CD4-positive, CD25-positive, alpha-beta regulatory T cell (primary cell): Measurements from ENCODE around the gene MUS81. TPM values are rescaled to one million over a fixed set of nuclear protein-coding genes. Genes with fewer than 3 reads are reported as not detected.

Experiments used
- ATAC-seq, 2 donors: fragments of 150-1000 bp; cut with Tn5 transposase; one replicate each; pipeline ENCODE4 v1.10.0; 2021; ENCODE audit warnings: low read depth in 2 of 2, moderate number of reproducible peaks in 2 of 2, moderate library complexity in 1 of 2
- DNase-seq, 3 donors: peaks; one replicate each; pipeline versions ENCODE4 v3.0.0 to v3.0.0-alpha.2; 2012 to 2022; ENCODE audit warnings: mixed read lengths in 1 of 3
- H3K27ac ChIP-seq: one replicate; pipeline ENCODE4 v1.7.0; 2013; ENCODE audit warnings: mild to moderate bottlenecking, low read length; ENCODE audit not compliant: insufficient read depth, poor library complexity, severe bottlenecking
- H3K27me3 ChIP-seq: one replicate; pipeline ENCODE4 v1.7.0; 2013; ENCODE audit warnings: low read length; ENCODE audit not compliant: control insufficient read depth, insufficient read depth
- H3K36me3 ChIP-seq: one replicate; pipeline ENCODE4 v1.7.0; 2013; ENCODE audit warnings: mild to moderate bottlenecking, low read length, moderate library complexity; ENCODE audit not compliant: control insufficient read depth, insufficient read depth
- H3K4me1 ChIP-seq: 2 replicates; pipeline ENCODE4 v1.7.0; 2013; ENCODE audit warnings: mild to moderate bottlenecking, low read length; ENCODE audit not compliant: insufficient read depth, control insufficient read depth, poor library complexity, severe bottlenecking
- H3K4me3 ChIP-seq: one replicate; pipeline ENCODE4 v1.7.0; 2013; ENCODE audit warnings: low read depth, mild to moderate bottlenecking, low read length, moderate library complexity
- H3K9me3 ChIP-seq, 2 experiments: 1 replicate in 1 of 2; 2 replicates in 1 of 2; pipeline ENCODE4 v1.7.0; 2013; ENCODE audit warnings: low read length in 2 of 2, mild to moderate bottlenecking in 1 of 2, moderate library complexity in 1 of 2; ENCODE audit not compliant: control insufficient read depth in 2 of 2
- H3K27ac Mint-ChIP-seq, 3 donors: one replicate each; pipeline ENCODE4 v1.8.0; 2020 to 2022; ENCODE audit warnings: mild to moderate bottlenecking in 3 of 3, mixed read lengths in 3 of 3, moderate library complexity in 2 of 3
- H3K27me3 Mint-ChIP-seq: one replicate; pipeline ENCODE4 v1.8.0; 2022; ENCODE audit warnings: mild to moderate bottlenecking, mixed read lengths
- H3K36me3 Mint-ChIP-seq: one replicate; pipeline ENCODE4 v1.8.0; 2020; ENCODE audit warnings: mixed read lengths
- H3K4me1 Mint-ChIP-seq, 4 donors: one replicate each; pipeline ENCODE4 v1.8.0; 2020 to 2022; ENCODE audit warnings: mixed read lengths in 4 of 4, mild to moderate bottlenecking in 1 of 4
- H3K4me3 Mint-ChIP-seq, 4 donors: one replicate each; pipeline ENCODE4 v1.8.0; 2020 to 2022; ENCODE audit warnings: mild to moderate bottlenecking in 4 of 4, mixed read lengths in 4 of 4, moderate library complexity in 3 of 4
- H3K9me3 Mint-ChIP-seq, 7 donors: one replicate each; pipeline ENCODE4 v1.8.0; 2020 to 2022; ENCODE audit warnings: mixed read lengths in 7 of 7, mild to moderate bottlenecking in 3 of 7, moderate library complexity in 2 of 7
- polyA plus RNA-seq, 4 donors: library from polyadenylated mRNA; unstranded; fragments of 300-500 nt; fragmentation: Illumina TruSeq; gene quantifications; one replicate each; pipeline ENCODE4 v1.2.3, GENCODE V29; 2021
- total RNA-seq: library from RNA; stranded (reverse); gene quantifications from one replicate; pipeline ENCODE4 v1.2.3, GENCODE V29; 2022

MUS81 gene
- total and polyA plus RNA-seq, 5 donors from 2014 or later = 22.7 to 51.1 (median 24.0) TPM

DNA sequence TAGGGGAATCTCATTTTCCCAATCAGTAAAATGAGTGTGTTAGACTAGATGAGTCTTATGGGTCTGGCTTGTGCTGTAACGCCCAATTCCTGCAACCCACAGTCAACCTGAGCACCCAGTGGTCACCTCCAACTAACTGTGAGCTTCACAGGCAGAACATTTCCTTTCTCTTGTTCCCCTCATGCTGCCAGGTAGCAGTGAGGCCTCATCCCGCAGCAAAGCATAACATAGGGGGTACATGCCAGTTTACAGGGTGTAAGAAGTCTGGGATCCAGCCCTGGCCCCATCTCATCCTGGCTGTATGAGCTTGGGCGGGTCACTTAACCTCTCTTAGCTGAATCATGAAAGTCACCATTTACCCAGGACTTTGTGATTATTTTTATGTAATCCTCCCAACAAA is 8.7 kb downstream of the MUS81 start:
- no peak for DNase-seq
- H3K4me1 Mint-ChIP-seq = peaks cover 0 to 21% (median 9%) of the 10 kb centered on the region in 4 donors
- peak overlapping the region in 1 of 3 donors; percentile 67 for H3K27ac Mint-ChIP-seq
- Histone ChIP-seq H3K27ac (no peak overlapping the region), H3K4me1 (peaks cover 14% of the 10 kb centered on the region), H3K27me3 (no peaks in the 10 kb centered on the region), H3K36me3 (peaks cover 23% of the 10 kb centered on the region), H3K4me3 (no peak overlapping the region), H3K9me3 (no peaks in the 10 kb centered on the region)
- peak overlapping the region in 1 of 4 donors; percentile 80 for H3K4me3 Mint-ChIP-seq
- no peaks in the 10 kb centered on the region for H3K9me3 Mint-ChIP-seq
- no peak for ATAC-seq
- H3K27me3 Mint-ChIP-seq = peaks cover 11% of the 10 kb centered on the region
- H3K36me3 Mint-ChIP-seq = peaks cover 3% of the 10 kb centered on the region

DNA sequence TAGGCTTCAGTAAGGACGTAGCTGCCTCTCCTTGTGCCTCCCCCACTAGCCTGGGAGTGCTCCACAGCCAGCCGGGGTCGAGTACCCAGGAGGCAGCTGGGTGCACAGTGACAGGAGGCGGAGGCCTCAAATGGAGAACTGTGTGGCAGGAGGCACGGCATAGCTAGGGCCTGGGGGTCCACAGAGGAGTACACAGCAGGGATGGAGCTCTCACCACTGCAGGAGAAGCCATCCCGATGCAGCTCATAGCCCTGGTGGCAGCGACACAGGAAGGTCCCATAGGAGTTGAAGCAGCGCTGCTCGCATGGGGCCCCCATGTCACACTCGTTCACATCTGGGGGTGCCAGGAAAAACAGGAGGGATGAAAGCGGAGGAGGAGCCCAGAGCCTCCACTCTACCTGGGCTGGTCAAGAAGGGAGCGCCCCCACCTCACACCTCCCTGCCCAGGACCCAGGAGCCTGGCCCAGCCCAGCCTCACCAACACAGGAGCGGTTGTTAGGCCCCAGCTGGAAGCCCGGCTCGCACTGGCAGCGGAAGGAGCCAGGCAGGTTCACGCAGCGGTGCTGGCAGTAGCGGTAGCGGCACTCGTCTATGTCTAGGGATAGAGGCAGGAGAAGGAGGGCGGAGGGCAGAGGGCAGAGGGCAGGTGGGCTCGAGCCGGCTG is 9.5 kb downstream of the MUS81 start:
- H3K4me1 Mint-ChIP-seq = peaks cover 0 to 24% (median 10%) of the 10 kb centered on the region in 4 donors
- peaks cover 11% of the 10 kb centered on the region for H3K27me3 Mint-ChIP-seq
- Histone ChIP-seq H3K36me3 (peaks cover 14% of the 10 kb centered on the region), H3K9me3 (no peaks in the 10 kb centered on the region), H3K4me1 (peaks cover 16% of the 10 kb centered on the region), H3K4me3 (no peak overlapping the region), H3K27me3 (no peaks in the 10 kb centered on the region), H3K27ac (no peak overlapping the region)
- DNase-seq (no peak), ATAC-seq (no peak)
- H3K27ac Mint-ChIP-seq = peak overlapping the region in 1 of 3 donors; percentile 90
- H3K4me3 Mint-ChIP-seq = peak overlapping the region in 3 of 4 donors; percentile 63 to 80 (median 65)
- no peaks in the 10 kb centered on the region for H3K9me3 Mint-ChIP-seq
- H3K36me3 Mint-ChIP-seq = peaks cover 3% of the 10 kb centered on the region

DNA sequence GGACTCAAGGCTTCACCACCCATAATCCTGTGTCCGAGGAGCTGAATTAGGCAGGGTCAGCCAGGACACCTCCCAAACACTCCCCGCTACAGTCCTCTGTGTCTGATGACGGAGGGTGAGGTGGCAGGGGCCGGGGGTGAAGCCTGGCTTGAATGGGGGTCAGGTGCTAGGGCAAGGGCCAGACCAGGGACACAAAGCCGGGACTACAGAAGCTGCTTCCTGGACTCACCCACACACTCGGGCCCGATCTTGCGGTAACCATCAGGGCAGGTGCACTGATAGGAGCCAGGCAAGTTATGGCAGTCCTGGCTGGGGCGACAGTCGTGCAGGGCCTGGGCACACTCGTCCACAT is 10.1 kb downstream of the MUS81 start:
- peaks cover 9% of the 10 kb centered on the region for H3K36me3 ChIP-seq
- H3K4me1 Mint-ChIP-seq = peaks cover 0 to 24% (median 10%) of the 10 kb centered on the region in 4 donors

DNA sequence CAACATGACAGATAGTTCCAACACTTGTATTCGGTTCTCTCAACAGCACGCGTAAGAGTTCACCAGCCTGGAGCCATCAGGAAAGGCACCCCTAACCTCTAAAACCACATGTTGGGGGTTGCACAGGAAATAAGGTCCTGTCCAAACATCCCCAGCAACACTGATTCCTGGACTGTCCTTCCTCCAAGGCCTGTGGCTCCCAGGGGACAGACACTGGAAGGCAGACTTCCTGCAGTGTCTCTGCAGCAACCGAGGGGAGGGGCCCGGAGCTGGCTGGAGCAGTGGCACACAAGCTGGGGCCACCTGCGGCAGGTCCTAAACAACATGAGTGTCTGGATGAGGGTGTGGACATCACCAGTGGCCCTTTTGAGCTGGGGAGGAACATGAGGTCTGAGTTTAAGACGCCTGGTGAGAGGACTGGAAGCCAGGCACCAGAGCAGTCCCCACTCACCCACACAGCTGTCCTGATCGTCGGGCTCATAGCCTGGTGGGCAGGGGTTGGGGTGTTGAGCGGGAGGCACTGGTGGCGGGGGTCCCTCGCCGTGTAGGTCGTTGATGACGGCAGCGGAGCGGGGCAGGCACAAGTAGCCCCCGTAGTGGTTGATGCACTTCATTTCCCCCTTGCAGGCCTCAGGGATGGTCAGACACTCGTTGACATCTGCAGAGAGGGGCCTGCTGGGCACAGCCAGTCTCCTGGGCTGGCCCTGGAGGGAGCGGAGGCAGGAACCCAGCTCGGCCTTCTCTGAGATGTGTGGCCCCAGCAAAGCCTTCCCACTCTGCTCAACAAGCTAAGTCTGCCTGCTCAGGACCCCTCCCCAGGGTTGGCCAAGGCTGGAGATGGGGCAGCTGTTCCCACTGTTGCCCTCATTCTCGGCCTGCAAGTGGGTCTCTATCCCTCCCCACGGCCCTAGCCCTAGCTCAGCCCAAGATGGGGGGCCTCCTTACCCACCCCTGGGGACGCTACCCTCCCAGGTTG is 10.8 kb downstream of the MUS81 start:
- H3K4me3 Mint-ChIP-seq = peak overlapping the region in 2 of 4 donors; percentile 66 to 75
- Histone ChIP-seq H3K4me3 (no peak overlapping the region), H3K9me3 (no peaks in the 10 kb centered on the region), H3K27ac (no peak overlapping the region), H3K27me3 (no peaks in the 10 kb centered on the region), H3K36me3 (peaks cover 4% of the 10 kb centered on the region), H3K4me1 (peaks cover 16% of the 10 kb centered on the region)
- peaks cover 0 to 24% (median 10%) of the 10 kb centered on the region in 4 donors for H3K4me1 Mint-ChIP-seq
- ATAC-seq = no peak
- H3K27me3 Mint-ChIP-seq = peaks cover 11% of the 10 kb centered on the region
- H3K27ac Mint-ChIP-seq = peak overlapping the region in 1 of 3 donors; percentile 20
- DNase-seq = no peak
- no peaks in the 10 kb centered on the region for H3K9me3 Mint-ChIP-seq
- H3K36me3 Mint-ChIP-seq = no peaks in the 10 kb centered on the region

More for the DNA sequence above, 10.1 kb downstream of the MUS81 start:
- H3K9me3 Mint-ChIP-seq = no peaks in the 10 kb centered on the region
- H3K27ac ChIP-seq = no peak overlapping the region
- peaks cover 16% of the 10 kb centered on the region for H3K4me1 ChIP-seq
- no peaks in the 10 kb centered on the region for H3K27me3 ChIP-seq
- peak overlapping the region in 1 of 3 donors; percentile 90 for H3K27ac Mint-ChIP-seq
- ATAC-seq = no peak
- DNase-seq = no peak
- no peaks in the 10 kb centered on the region for H3K36me3 Mint-ChIP-seq
- peak overlapping the region in 1 of 4 donors; percentile 75 for H3K4me3 Mint-ChIP-seq
- peaks cover 11% of the 10 kb centered on the region for H3K27me3 Mint-ChIP-seq
- no peaks in the 10 kb centered on the region for H3K9me3 ChIP-seq
- H3K4me3 ChIP-seq = no peak overlapping the region

DNA sequence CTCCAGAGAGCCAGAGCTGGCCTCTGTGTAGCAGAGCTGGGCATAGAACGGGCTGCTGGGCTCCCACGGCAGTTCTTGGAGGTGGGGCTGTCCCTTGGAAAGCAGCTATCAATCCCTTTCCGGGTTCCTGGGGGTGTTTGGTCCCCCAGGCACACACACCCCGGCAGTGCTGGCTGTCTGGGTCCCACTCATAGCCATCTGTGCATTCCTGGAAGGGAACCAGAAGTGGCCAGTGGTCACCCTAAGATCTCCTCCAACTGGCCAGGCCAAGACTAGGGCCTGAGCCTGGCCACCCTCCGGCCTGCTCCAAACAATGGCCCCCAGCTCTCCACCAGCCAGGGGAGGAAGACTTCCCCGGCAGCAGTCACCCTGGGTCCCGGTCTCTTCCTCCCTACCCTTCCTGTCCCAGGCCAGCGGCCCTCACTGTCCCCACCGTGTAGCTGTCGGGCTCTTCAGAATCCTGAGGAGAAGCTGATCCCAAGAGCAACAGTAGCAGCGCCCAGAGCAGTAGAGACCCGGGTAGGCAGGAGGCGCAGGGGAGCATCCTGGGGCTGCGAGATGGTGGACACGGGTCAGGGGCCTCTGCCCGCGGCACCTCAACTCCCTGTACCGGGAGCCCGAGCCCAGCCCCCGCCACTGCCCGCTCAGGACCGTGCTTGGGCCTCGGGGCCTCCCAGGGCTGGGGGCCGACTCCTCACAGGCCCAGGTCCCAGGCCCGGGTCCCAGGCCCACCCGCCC is 11.7 kb downstream of the MUS81 start:
- Mint-ChIP-seq H3K36me3 (no peaks in the 10 kb centered on the region), H3K27ac (peak overlapping the region in 2 of 3 donors; percentile 26 to 32), H3K4me3 (peak overlapping the region in 3 of 4 donors; percentile 44 to 81 (median 52)), H3K4me1 (peaks cover 0 to 27% (median 10%) of the 10 kb centered on the region in 4 donors), H3K27me3 (peaks cover 11% of the 10 kb centered on the region), H3K9me3 (no peaks in the 10 kb centered on the region)
- H3K4me1 ChIP-seq = peaks cover 16% of the 10 kb centered on the region
- no peak overlapping the region for H3K4me3 ChIP-seq
- peaks cover 2% of the 10 kb centered on the region for H3K36me3 ChIP-seq
- ATAC-seq (no peak), DNase-seq (no peak)
- H3K27me3 ChIP-seq = no peaks in the 10 kb centered on the region
- no peak overlapping the region for H3K27ac ChIP-seq
- no peaks in the 10 kb centered on the region for H3K9me3 ChIP-seq

DNA sequence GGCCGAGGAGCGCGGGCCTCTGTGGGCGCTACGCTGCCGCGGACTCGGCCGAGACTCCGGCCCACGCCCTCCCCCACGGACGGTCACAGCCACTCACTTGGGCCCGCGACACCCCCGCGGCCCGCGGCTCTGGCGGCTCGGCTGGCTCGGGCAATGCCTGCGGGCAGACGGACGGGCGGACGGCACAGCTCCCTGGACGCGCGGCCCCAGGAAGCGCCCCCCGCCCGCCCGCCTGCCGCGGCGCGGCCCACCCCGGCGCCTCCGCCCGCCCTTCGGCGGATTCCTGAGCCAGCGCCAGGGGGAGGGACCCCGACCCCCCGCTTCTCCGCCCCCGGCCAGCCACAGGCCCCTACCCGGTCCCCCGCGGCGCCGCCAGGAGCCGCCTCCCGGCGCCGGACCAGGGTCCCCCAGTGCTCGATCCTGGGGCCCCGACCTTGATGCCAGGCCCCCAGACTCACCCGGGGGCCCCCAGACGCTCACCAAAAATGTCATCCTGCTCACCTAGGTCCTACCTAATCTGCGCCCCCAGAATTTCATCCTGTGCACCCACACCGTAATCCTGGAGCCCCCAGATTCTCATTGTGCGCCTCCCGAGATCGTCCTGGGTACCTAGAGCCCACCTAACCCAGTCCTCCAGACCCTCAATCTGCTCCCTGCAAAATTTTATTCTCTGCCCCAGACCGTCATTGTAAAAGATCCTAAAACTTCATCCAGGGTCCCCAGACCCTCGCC is 12.5 kb downstream of the MUS81 start, which contains the start of gene EFEMP2:
Gene EFEMP2 (minus strand): TSS at position 215 of the 732 bp plus-strand sequence. CDS start 446 bp downstream, outside the sequence.
- Histone ChIP-seq H3K9me3 (no peaks in the 10 kb centered on the region), H3K36me3 (peaks cover 1% of the 10 kb centered on the region), H3K4me1 (peaks cover 16% of the 10 kb centered on the region), H3K27ac (peak within 1 kb of the TSS; percentile 88), H3K4me3 (peak within 1 kb of the TSS; percentile 61), H3K27me3 (no peaks in the 10 kb centered on the region)
- Mint-ChIP-seq H3K4me1 (peaks cover 0 to 27% (median 10%) of the 10 kb centered on the region in 4 donors), H3K27me3 (peaks cover 11% of the 10 kb centered on the region), H3K4me3 (peak within 1 kb of the TSS; percentile 73 to 99 (median 88)), H3K36me3 (no peaks in the 10 kb centered on the region), H3K27ac (peak within 1 kb of the TSS; percentile 73 to 95 (median 79)), H3K9me3 (no peaks in the 10 kb centered on the region)
- ATAC-seq (no peak), DNase-seq (no peak)
